Osteocyte (in vitro differentiated cells): ENCODE data around the gene FAM135A. TPM values are rescaled to one million over a fixed set of nuclear protein-coding genes. Genes with fewer than 3 reads are reported as not detected.

ENCODE experiments used
- DNase-seq: peaks from one replicate; pipeline ENCODE4 v3.0.0; 2021; ENCODE audit warnings: mixed read lengths; ENCODE audit not compliant: unreplicated experiment; ENCODE audit errors: extremely low spot score
- H3K27ac Mint-ChIP-seq: one replicate; pipeline ENCODE4 v1.8.0; 2021; ENCODE audit warnings: mild to moderate bottlenecking, mixed read lengths; ENCODE audit not compliant: unreplicated experiment
- H3K27me3 Mint-ChIP-seq: one replicate; pipeline ENCODE4 v1.8.0; 2021; ENCODE audit warnings: mixed read lengths; ENCODE audit not compliant: unreplicated experiment
- H3K36me3 Mint-ChIP-seq: one replicate; pipeline ENCODE4 v1.8.0; 2021; ENCODE audit warnings: mixed read lengths; ENCODE audit not compliant: unreplicated experiment
- H3K4me1 Mint-ChIP-seq: one replicate; pipeline ENCODE4 v1.8.0; 2021; ENCODE audit warnings: mixed read lengths; ENCODE audit not compliant: unreplicated experiment
- H3K4me3 Mint-ChIP-seq: one replicate; pipeline ENCODE4 v1.8.0; 2021; ENCODE audit warnings: mild to moderate bottlenecking, moderate library complexity, mixed read lengths; ENCODE audit not compliant: unreplicated experiment
- H3K9me3 Mint-ChIP-seq: one replicate; pipeline ENCODE4 v1.8.0; 2021; ENCODE audit warnings: mixed read lengths; ENCODE audit not compliant: unreplicated experiment
- CTCF ChIP-seq: fragments of 200-600 bp; sonication (generic); IDR thresholded peaks from 2 replicates; pipeline ENCODE4 v1.5.0; 2021; ENCODE audit warnings: antibody characterized with exemption, mild to moderate bottlenecking, moderate library complexity
- total RNA-seq: library from RNA; stranded (reverse); gene quantifications from 2 replicates; pipeline ENCODE4 v1.2.1, GENCODE V29; 2021

The FAM135A gene
- total RNA-seq, 1 donor from 2014 or later = 16.5 TPM

DNA sequence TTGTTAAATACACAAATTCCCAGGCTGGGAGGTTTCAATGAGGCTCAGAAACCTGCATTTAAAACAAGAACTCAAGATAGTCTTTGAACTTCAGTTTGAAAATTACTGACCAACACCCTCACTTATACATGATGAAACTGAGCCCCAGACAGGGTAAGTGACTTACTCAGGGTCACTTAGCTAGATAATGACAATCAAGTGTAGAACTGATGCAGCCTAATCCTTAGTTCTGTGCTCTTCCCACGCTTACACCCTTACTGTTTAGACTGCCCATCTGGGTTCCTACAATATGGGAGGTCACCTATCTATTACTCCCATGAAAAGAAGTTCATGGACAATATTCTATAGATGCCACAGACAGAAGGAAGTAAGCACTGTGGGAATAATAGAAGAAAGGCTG is 24.5 kb upstream of the FAM135A start:
- no peaks in the 10 kb centered on the region for H3K9me3 Mint-ChIP-seq
- H3K27me3 Mint-ChIP-seq = peaks cover 31% of the 10 kb centered on the region
- TF ChIP-seq CTCF = no peak
- no peaks in the 10 kb centered on the region for H3K36me3 Mint-ChIP-seq
- no peak overlapping the region for H3K27ac Mint-ChIP-seq
- DNase-seq = no peak
- no peaks in the 10 kb centered on the region for H3K4me1 Mint-ChIP-seq
- H3K4me3 Mint-ChIP-seq = no peak overlapping the region

DNA sequence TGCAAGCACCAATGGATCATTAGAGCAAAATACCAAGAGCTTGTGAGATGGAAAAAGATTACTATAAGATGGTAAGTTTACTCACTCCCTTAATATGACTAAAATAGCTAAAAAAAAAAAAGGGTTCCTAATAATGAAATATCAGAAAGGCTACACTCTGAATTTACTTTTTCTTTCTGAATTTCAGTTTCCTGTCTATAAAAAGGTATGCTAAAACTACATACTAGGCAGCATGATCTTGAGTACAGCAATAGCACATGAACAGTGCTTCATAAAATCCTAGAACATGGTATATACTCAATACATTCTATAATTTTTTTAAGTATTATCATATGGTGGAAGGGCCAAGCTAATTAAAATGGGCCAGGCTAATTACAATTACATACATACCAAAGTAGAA is 24.0 kb upstream of the FAM135A start:
- no peak for DNase-seq
- H3K27me3 Mint-ChIP-seq = peaks cover 34% of the 10 kb centered on the region
- H3K36me3 Mint-ChIP-seq = no peaks in the 10 kb centered on the region
- H3K4me3 Mint-ChIP-seq = no peak overlapping the region
- no peaks in the 10 kb centered on the region for H3K4me1 Mint-ChIP-seq
- H3K9me3 Mint-ChIP-seq = no peaks in the 10 kb centered on the region
- TF ChIP-seq CTCF = no peak
- H3K27ac Mint-ChIP-seq = no peak overlapping the region

DNA sequence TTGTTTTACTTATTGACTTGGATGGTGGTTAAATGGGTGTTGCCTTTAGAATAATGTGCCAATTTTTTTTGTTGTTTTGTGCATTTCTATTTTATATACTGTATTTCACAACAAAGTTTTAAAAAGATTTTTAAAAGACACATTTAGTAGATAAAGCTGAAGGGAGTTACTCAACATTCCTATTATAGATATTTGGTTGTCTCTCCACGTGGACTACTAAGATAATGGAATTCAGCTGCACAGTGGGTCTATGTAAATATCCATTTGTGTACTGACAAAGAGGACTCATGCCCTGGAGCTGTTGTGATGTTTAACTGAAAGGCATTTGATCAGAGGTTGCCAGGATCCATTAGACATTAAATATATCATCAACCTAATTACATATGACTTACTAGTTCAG is 23.2 kb upstream of the FAM135A start:
- Mint-ChIP-seq H3K4me1 (no peaks in the 10 kb centered on the region), H3K9me3 (no peaks in the 10 kb centered on the region), H3K4me3 (no peak overlapping the region), H3K27me3 (peaks cover 31% of the 10 kb centered on the region), H3K27ac (no peak overlapping the region), H3K36me3 (no peaks in the 10 kb centered on the region)
- TF ChIP-seq CTCF = no peak
- DNase-seq = no peak

- H3K4me1 Mint-ChIP-seq = no peaks in the 10 kb centered on the region
- DNase-seq = no peak
- peaks cover 31% of the 10 kb centered on the region for H3K27me3 Mint-ChIP-seq
- H3K36me3 Mint-ChIP-seq = no peaks in the 10 kb centered on the region
- no peaks in the 10 kb centered on the region for H3K9me3 Mint-ChIP-seq
- no peak for TF ChIP-seq CTCF
- H3K4me3 Mint-ChIP-seq = no peak overlapping the region
- no peak overlapping the region for H3K27ac Mint-ChIP-seq
Observed at GRCh38 chr6:70391492-70391891, 21.8 kb upstream of the FAM135A start.

DNA sequence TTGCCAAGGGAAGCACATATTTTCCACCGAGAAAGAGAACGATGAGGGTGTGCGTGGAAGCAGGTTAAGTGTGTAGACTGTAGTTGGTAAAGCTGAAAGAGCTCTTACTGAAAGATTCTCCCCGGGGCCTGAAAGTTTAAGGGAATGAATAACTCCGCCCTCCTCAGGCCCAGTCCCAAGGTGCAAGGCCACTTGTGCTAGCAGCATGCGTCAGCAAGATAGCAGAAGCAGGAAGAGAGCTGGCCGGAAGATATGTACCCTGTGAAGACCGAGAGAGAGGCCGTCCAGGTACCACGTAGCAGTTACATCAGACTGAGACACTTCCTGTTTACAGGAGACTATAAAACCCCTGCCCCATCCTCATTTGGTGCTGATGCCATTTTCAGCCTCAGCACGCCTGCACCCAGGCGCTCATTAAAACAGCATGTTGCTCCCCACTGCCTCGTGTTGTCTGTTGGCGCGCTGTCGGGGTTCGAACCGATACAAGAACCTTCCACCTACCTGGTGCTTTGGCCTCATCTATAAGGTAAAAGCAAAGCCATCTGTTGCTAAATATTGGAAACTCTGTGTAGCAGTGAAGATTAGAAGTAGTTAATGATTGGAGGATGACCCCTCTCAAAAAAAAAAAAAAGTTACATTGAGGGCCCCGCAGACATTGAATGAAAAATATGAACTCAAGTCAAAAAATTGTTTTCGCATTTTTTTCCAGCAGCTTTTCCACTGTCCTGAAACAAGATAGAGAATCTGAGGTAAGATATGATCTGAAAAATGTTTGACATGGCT is 18.6 kb upstream of the FAM135A start:
- H3K4me1 Mint-ChIP-seq = no peaks in the 10 kb centered on the region
- TF ChIP-seq CTCF = no peak
- H3K9me3 Mint-ChIP-seq = no peaks in the 10 kb centered on the region
- H3K27me3 Mint-ChIP-seq = peaks cover 20% of the 10 kb centered on the region
- no peak for DNase-seq
- H3K4me3 Mint-ChIP-seq = no peak overlapping the region
- no peaks in the 10 kb centered on the region for H3K36me3 Mint-ChIP-seq
- no peak overlapping the region for H3K27ac Mint-ChIP-seq
